Measurements from ENCODE around the gene STX3.
"Not testable (repeated sequence)": the region's sequence is repeated elsewhere in the genome, so short reads cannot be mapped to it uniquely, and the experiment has no call there.

STX3 gene

GRCh38 chr11:59847626-59848025 lies 92.5 kb downstream of the STX3 start:
- no peak overlapping the region for H3K4me3 ChIP-seq (ENCODE audit: low read length)
- TF ChIP-seq CTCF (conservative IDR thresholded peaks at IDR 0.05; ENCODE audit: low read length), result no peak
- no peak for DNase-seq (ENCODE audit: low read depth)

- not testable (repeated sequence) for DNase-seq (ENCODE audit: low read depth)
Observed at GRCh38 chr11:59848439-59848838, 93.3 kb downstream of the STX3 start.

GRCh38 chr11:59849129-59849528 lies 94.0 kb downstream of the STX3 start:
- no peak for TF ChIP-seq CTCF (conservative IDR thresholded peaks at IDR 0.05; ENCODE audit: low read length)
- no peak overlapping the region for H3K4me3 ChIP-seq (ENCODE audit: low read length)
- no peak for DNase-seq (ENCODE audit: low read depth)

More at GRCh38 chr11:59848439-59848838, 93.3 kb downstream of the STX3 start:
- not testable (repeated sequence) for H3K4me3 ChIP-seq (ENCODE audit: low read length)

GRCh38 chr11:59849551-59849950 lies 94.4 kb downstream of the STX3 start:
- DNase-seq (ENCODE audit: low read depth); H3K4me3 ChIP-seq (ENCODE audit: low read length): not testable (repeated sequence)

- DNase-seq (ENCODE audit: low read depth); H3K4me3 ChIP-seq (ENCODE audit: low read length): not testable (repeated sequence)
Observed at GRCh38 chr11:59851416-59851815, 96.2 kb downstream of the STX3 start.

- no peak for TF ChIP-seq CTCF (conservative IDR thresholded peaks at IDR 0.05; ENCODE audit: low read length)
- DNase-seq (ENCODE audit: low read depth), result no peak
- no peak overlapping the region for H3K4me3 ChIP-seq (ENCODE audit: low read length)
Observed at GRCh38 chr11:59854871-59855270, 99.7 kb downstream of the STX3 start.
